Activated CD4-positive, alpha-beta T cell treated with anti-CD3 and anti-CD28 coated beads, Interleukin-2, Interleukin-6, amounts not matched to agents 100 ng/mL and 50 ng/mL, durations not matched to agents 16 hours and 8 hours (primary cell): ENCODE measurements around the gene CENPB.
"Not testable (repeated sequence)": the region's sequence is repeated elsewhere in the genome, so short reads cannot be mapped to it uniquely, and the experiment has no call there.

Source experiments
- DNase-seq: peaks from one replicate; pipeline ENCODE4 v3.0.0-alpha.2; 2020

Gene CENPB

GRCh38 chr20:3786665-3787323, at the start of gene CENPB:
Gene CENPB, minus strand, starts transcription at chr20:3786740. Its CDS starts 257 bp downstream, at chr20:3786483.
- peak; percentile 93 for DNase-seq

GRCh38 chr20:3836132-3836531, 49.6 kb upstream of the CENPB start:
- DNase-seq, result no peak

GRCh38 chr20:3829891-3830290, 43.4 kb upstream of the CENPB start:
- not testable (repeated sequence) for DNase-seq

- DNase-seq, result no peak
These were observed 42.3 kb upstream of the CENPB start for GRCh38 chr20:3828798-3829197.

- DNase-seq, result no peak
These were observed 39.9 kb upstream of the CENPB start for GRCh38 chr20:3826420-3826819.

GRCh38 chr20:3825526-3825925, 39.0 kb upstream of the CENPB start:
- no peak for DNase-seq

- no peak for DNase-seq
These were observed 37.3 kb upstream of the CENPB start for GRCh38 chr20:3823881-3824280.

GRCh38 chr20:3821996-3822395, 35.5 kb upstream of the CENPB start:
- DNase-seq, result no peak

- no peak for DNase-seq
These were observed 34.6 kb upstream of the CENPB start for GRCh38 chr20:3820901-3821727.

GRCh38 chr20:3820048-3820900, 33.7 kb upstream of the CENPB start, which contains the start of gene AP5S1:
Gene AP5S1, plus strand, starts transcription at chr20:3820547. Its CDS starts 1,571 bp downstream, at chr20:3822118.
- DNase-seq, result peak; percentile 97

- no peak for DNase-seq
These were observed 33.0 kb upstream of the CENPB start for GRCh38 chr20:3819411-3820047.

GRCh38 chr20:3818155-3819151, 31.9 kb upstream of the CENPB start:
- DNase-seq, result peak; percentile 36

- peak; percentile 56 for DNase-seq
These were observed 29.3 kb upstream of the CENPB start for GRCh38 chr20:3815703-3816315.

- no peak for DNase-seq
These were observed 28.5 kb upstream of the CENPB start for GRCh38 chr20:3814928-3815495.

- DNase-seq, result no peak
These were observed 27.5 kb upstream of the CENPB start for GRCh38 chr20:3813848-3814581.

- no peak for DNase-seq
These were observed 26.7 kb upstream of the CENPB start for GRCh38 chr20:3812975-3813847.

- no peak for DNase-seq
These were observed 25.7 kb upstream of the CENPB start for GRCh38 chr20:3812259-3812681.

GRCh38 chr20:3811467-3812258, 25.1 kb upstream of the CENPB start:
- peak; percentile 96 for DNase-seq
